Activated naive CD4-positive, alpha-beta T cell treated with anti-CD3 and anti-CD28 coated beads, Interleukin-2, amount 50 U/mL, for 72 hours (primary cell): ENCODE results near the gene CD72. TPM values are rescaled to one million over a fixed set of nuclear protein-coding genes. Genes with fewer than 3 reads are reported as not detected.

Source experiments
- ATAC-seq, 2 donors: fragments of 150-1000 bp; cut with Tn5 transposase; 2 replicates each; pipeline ENCODE4 v1.10.0; 2021; ENCODE audit warnings: mild to moderate bottlenecking in 2 of 2, moderate library complexity in 2 of 2
- DNase-seq, 2 donors: peaks; one replicate each; pipeline ENCODE4 v3.0.0; 2021 to 2022; ENCODE audit warnings: low spot score in 2 of 2
- H3K27ac Mint-ChIP-seq, 2 donors: one replicate each; pipeline ENCODE4 v1.8.0; 2022; ENCODE audit warnings: mild to moderate bottlenecking in 2 of 2, mixed read lengths in 2 of 2
- H3K36me3 Mint-ChIP-seq, 2 donors: one replicate each; pipeline ENCODE4 v1.8.0; 2022; ENCODE audit warnings: mixed read lengths in 2 of 2
- H3K9me3 Mint-ChIP-seq, 2 donors: one replicate each; pipeline ENCODE4 v1.8.0; 2022; ENCODE audit warnings: mixed read lengths in 2 of 2
- total RNA-seq, 2 donors: library from RNA; stranded (reverse); gene quantifications; one replicate each; pipeline ENCODE4 v1.2.3, GENCODE V29; 2022

CD72 gene
- total RNA-seq, 2 donors from 2014 or later = 11.1 to 16.7 TPM

DNA sequence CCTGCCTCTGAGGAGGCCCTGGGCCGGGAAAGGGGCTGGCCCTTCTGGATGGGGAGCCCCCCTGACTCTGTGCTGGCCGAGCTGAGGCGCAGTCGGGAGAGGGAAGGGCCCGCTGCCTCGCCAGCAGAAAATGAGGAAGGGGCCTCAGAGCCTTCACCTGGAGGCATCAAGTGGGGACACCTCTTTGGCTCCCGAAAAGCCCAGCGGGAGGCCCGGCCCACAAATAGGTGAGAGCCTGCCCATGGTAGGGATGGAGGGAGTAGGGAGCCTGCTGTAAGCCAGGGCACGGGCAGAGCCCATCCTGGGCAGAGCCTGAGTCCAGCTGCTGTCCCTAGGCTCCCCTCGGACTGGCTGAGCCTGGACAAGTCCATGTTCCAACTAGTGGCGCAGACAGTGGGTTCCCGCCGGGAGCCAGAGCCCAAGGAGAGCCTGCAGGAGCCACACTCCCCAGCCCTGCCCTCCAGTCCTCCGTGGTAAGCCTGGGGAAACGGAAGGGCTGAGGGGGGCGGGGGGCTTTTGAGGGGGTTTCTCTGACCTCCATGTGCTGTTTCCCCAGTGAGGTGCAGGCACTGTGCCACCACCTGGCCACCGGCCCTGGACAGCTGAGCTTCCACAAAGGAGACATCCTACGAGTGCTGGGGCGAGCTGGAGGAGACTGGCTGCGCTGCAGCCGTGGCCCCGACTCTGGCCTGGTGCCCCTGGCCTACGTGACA lies 57.4 kb downstream of the CD72 start:
- DNase-seq = peak in 1 of 2 donors; percentile 34
- no peaks in the 10 kb centered on the region for H3K9me3 Mint-ChIP-seq
- peak overlapping the region in 1 of 2 donors; percentile 27 for H3K27ac Mint-ChIP-seq
- ATAC-seq = peak in 1 of 2 donors; percentile 5
- H3K36me3 Mint-ChIP-seq = no peaks in the 10 kb centered on the region

Other genes with a start within 250 kb of the CD72 start
- gene RUSC2, start 128.3 kb downstream of the CD72 start, total RNA-seq = 1 to 10 TPM; 5.1 to 10.0 TPM
- gene TESK1, start 13.2 kb downstream of the CD72 start, total RNA-seq = 10 to 100 TPM; 19.4 to 61.3 TPM
- gene SIT1, start 32.5 kb upstream of the CD72 start, total RNA-seq = 100 to 1,000 TPM in 1 of 2 donors, 10 to 100 TPM in 1; 67.8 to 122 TPM
- 1,000 to 10,000 TPM; 3,566 to 7,483 TPM for gene RMRP, start 39.6 kb upstream of the CD72 start, total RNA-seq
- gene CCDC107, start 39.9 kb upstream of the CD72 start, total RNA-seq = 10 to 100 TPM; 10.2 to 24.4 TPM
- 10 to 100 TPM; 21.6 to 22.8 TPM for gene ARHGEF39, start 46.8 kb upstream of the CD72 start, total RNA-seq
- 1 to 10 TPM in 1 of 2 donors, under 1 TPM in 1; 0.73 to 1.1 TPM for gene CA9, start 55.5 kb upstream of the CD72 start, total RNA-seq
- gene TPM2, start 71.5 kb upstream of the CD72 start, total RNA-seq = 1 to 10 TPM; 5.2 to 9.3 TPM
- gene TLN1, start 113.8 kb upstream of the CD72 start, total RNA-seq = 100 to 1,000 TPM; 234 to 334 TPM
- 10 to 100 TPM; 22.8 to 25.3 TPM for gene CREB3, start 114.3 kb upstream of the CD72 start, total RNA-seq
- 10 to 100 TPM; 23.4 to 57.6 TPM for gene GBA2, start 130.8 kb upstream of the CD72 start, total RNA-seq
- gene RGP1, start 130.9 kb upstream of the CD72 start, total RNA-seq = 10 to 100 TPM; 18.4 to 35.1 TPM
- under 1 TPM in 1 of 2 donors, not detected in 1; 0.46 TPM for gene MSMP, start 135.9 kb upstream of the CD72 start, total RNA-seq
- gene NPR2, start 173.2 kb upstream of the CD72 start, total RNA-seq = 10 to 100 TPM in 1 of 2 donors, 1 to 10 TPM in 1; 6.8 to 16.2 TPM
- 1 to 10 TPM; 1.0 to 1.3 TPM for gene SPAG8, start 193.8 kb upstream of the CD72 start, total RNA-seq
- gene HINT2, start 196.6 kb upstream of the CD72 start, total RNA-seq = 10 to 100 TPM; 27.2 to 51.8 TPM
- not detected for gene FAM221B, start 210.3 kb upstream of the CD72 start, total RNA-seq
- gene TMEM8B, start 210.8 kb upstream of the CD72 start, total RNA-seq = 10 to 100 TPM in 1 of 2 donors, 1 to 10 TPM in 1; 4.0 to 11.2 TPM